ENCODE results near the gene PLA2G2C.

The PLA2G2C gene

DNA sequence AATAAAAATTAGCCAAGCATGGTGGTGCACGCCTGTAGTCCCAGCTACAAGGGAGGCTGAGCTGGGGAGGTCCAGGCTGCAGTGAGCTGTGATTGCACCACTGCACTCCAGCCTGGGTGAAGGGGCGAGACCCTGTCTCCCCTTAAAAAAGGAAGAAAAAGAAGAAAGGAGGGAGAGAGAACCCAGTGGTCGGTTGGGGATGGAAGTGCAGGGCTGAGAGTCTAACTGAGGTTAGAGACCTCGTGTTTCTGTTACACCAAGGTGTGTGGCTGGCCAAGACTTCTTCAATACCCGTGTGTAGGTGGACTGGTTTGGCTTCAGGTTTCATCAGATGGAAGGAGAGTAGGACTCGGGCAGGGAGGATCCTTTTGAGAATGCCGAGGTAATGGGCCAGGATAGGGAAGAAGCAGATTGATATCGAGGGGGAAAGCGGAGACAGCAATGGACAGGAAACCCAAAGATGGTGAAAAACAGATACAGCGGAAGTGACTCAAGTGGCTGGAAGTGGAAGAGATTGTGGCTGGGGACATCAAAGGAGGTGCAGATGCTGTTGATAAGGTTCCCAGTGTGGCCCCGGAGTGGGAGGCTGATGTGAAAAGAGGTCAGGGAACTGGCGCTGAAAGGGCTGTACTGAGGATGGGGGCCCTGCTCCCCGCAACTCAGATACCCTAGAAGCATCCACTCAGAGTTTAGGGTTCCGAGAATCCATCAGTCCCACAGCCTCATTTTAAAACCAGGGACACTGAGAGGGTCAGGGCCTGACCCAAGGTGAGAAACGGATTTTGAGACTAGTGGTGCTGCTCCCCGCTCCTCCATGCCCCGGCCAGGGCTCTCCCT, 1.1 kb downstream of the PLA2G2C start:
- in situ Hi-C loops (cut with MboI; ENCODE audit: low sequenced_read_pairs), result no loop called here

DNA sequence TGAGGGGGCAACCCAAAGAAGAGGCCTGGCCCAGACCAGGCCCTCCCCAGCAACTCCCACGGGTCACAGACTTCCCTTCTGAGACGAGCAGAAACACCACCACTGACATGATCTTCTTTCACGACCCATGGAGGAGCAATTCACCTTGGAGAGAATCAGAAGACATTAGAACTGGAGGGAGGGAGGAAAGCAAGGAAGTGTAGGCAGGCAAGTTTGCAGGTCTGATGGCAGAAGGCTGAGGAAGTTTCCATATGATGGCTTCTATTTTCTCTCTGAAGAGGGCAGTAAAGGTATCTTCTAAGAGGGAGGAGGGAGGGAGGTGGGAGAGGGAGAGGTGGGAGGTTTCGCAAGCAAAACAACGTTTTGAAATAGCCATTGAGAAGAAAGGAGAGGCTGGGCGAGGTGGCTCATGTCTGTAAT, 1.8 kb downstream of the PLA2G2C start:
- in situ Hi-C loops (cut with MboI; ENCODE audit: low sequenced_read_pairs), result no loop called here

DNA sequence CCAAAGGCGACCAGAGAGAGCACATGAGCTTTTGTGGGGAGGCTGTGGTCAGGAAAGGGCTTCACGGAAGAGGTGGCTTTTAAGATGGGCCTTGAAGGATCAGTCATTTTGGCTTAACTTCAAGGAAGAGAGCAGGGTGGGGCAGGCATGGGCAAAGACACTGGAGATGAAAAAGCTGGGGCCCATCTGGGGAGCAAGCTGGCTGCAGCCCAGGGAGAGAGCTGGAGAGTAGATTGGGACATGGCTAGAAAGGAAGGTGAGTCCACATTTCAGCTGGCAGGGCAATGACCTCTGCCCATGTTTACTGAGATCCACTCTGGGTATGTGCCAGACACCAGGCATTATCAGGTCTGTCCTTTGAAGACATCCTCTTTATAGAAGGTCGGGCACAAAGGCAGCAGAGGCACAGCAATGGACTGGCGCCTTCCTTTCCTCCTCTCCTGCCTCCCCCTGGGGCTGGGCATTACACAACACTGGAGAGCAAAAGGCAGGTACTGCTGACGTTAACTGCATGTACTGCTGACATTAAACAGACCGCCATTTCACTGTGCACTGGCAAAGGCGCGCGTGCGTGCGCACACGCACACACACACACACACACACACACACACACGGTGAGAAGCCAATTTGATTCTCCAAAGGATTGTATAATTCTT, 2.6 kb downstream of the PLA2G2C start:
- in situ Hi-C loops (cut with MboI; ENCODE audit: low sequenced_read_pairs), result no loop called here

- in situ Hi-C loops (cut with MboI; ENCODE audit: low sequenced_read_pairs), result no loop called here
Observed at GRCh38 chr1:20183035-20183434, 3.3 kb downstream of the PLA2G2C start.

GRCh38 chr1:20182415-20182814, 3.9 kb downstream of the PLA2G2C start:
- in situ Hi-C loops (cut with MboI; ENCODE audit: low sequenced_read_pairs), result no loop called here

DNA sequence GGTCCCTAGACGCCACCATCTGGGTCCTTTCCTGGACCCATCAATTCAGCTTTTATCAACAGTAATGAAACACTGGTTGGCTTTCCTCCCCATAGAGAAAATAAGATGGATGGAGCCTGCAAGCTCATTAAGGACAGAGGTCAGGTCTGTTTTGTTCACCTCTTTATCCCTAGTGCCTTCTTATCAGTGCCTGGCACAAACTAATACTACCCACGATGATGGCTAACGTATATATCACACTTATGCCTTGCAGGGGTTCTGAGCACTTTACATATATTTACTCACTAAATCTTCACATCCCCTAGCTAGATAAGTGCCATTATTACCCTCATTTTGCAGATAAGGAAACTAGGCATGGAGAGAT, 5.5 kb downstream of the PLA2G2C start:
- in situ Hi-C loops (cut with MboI; ENCODE audit: low sequenced_read_pairs), result no loop called here

GRCh38 chr1:20180129-20180843, 6.0 kb downstream of the PLA2G2C start:
- in situ Hi-C loops (cut with MboI; ENCODE audit: low sequenced_read_pairs), result no loop called here

DNA sequence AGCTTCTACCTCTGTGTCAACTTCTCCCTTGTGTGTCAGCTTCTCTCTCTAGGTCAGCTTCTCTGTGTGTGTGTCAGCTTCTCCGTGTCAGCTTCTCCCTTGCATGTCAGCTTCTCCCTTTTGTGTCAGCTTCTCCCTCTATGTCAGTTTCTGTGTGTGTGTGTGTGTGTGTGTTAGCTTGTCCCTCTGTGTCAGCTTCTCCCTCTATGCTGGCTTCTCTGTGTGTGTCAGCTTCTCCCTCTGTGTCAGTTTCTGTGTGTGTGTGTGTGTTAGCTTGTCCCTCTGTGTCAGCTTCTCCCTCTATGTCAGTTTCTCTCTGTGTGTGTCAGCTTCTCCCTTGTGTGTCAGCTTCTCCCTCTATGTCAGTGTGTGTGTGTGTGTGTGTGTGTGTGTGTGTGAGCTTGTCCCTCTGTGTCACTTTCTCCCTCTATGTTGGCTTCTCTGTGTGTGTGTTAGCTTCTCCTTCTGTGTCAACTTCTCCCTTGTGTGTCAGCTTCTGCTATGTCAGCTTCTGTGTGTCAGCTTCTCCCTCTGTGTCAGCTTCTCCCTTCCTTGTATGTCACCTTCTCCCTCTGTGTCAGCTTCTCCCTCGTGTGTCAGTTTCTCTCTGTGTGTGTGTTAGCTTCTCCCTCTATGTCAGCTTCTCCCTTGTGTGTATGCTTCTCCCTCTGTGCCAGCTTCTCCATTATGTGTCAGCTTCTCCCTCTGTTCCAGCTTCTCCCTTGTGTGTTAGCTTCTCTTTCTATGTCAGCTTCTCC, 6.8 kb downstream of the PLA2G2C start:
- in situ Hi-C loops (cut with MboI; ENCODE audit: low sequenced_read_pairs), result no loop called here

GRCh38 chr1:20178634-20179370, 7.5 kb downstream of the PLA2G2C start:
- in situ Hi-C loops (cut with MboI; ENCODE audit: low sequenced_read_pairs), result no loop called here

GRCh38 chr1:20174937-20175666, 11.2 kb downstream of the PLA2G2C start:
- in situ Hi-C loops (cut with MboI; ENCODE audit: low sequenced_read_pairs), result no loop called here

DNA sequence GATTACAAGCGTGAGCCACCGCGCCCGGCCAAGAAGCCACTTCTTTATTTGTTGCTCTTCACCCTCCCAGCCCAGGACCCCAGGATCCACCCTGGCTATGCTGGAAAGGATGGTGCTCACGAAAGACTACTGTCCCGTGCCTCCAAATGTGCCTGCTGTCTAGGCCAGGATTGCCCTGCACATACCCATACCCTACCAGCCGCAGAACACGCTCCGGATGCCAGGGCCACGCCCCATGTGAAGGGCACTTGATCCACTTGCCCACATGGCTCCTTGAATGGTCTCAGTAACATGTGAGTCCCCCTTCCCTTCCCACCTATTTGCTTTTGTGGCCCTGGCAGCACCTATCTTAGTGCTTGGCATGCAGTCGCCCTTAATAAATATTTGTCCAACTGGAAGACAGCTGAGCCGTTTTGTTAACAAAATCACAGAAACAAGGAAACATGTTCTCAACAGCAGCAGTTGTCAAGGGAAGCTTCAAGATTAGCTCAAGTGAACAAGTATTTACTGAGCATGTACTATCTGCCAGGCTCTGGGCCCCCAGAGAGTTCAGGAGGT, 14.2 kb downstream of the PLA2G2C start:
- in situ Hi-C loops (cut with MboI; ENCODE audit: low sequenced_read_pairs), result no loop called here

GRCh38 chr1:20169932-20170331, 16.4 kb downstream of the PLA2G2C start:
- in situ Hi-C loops (cut with MboI; ENCODE audit: low sequenced_read_pairs), result no loop called here

GRCh38 chr1:20168564-20169491, 17.5 kb downstream of the PLA2G2C start:
- in situ Hi-C loops (cut with MboI; ENCODE audit: low sequenced_read_pairs), result no loop called here

- in situ Hi-C loops (cut with MboI; ENCODE audit: low sequenced_read_pairs), result no loop called here
Observed at GRCh38 chr1:20167126-20167525, 19.2 kb downstream of the PLA2G2C start.

DNA sequence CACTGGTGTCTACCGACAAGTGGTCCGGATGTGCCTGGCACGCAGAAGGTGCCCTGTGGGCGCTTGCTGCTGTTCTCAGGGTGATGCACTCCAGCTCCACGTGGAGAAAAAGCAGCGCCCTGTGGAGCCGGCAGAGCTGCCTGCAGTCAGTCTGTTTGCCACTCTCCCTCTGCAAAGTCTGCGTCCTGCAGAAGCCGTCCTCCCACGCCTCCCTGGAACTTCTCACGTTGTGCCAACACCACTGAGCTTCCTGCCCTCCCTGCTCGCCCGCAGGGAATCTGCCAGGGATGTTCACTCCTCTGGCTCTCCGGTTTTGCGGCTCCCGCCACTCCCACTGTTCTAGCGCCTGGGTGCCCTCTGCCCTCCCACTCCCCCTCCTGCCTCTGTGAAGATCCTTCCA, 20.3 kb downstream of the PLA2G2C start:
- in situ Hi-C loops (cut with MboI; ENCODE audit: low sequenced_read_pairs), result no loop called here

GRCh38 chr1:20165522-20165951, 20.8 kb downstream of the PLA2G2C start:
- in situ Hi-C loops (cut with MboI; ENCODE audit: low sequenced_read_pairs), result no loop called here

GRCh38 chr1:20164694-20165202, 21.6 kb downstream of the PLA2G2C start:
- in situ Hi-C loops (cut with MboI; ENCODE audit: low sequenced_read_pairs), result no loop called here

DNA sequence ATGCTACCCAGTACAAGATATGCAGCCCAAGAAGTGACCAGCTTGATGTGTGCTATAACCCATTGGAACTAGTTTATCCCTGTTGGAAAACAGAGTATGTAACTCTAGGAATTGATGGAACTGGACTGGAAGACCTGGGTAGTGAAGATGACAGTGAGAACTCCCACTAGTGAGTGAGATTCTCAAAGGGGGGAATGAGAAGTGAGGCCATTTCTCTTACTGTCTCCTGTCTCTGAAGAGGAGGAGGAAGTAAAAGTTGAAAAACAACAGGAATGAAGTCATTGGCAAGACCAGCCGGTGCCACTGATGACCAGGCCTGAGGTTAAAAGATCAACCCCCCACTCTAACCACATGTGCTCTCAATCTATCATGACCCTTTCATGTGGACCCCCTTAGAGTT, 26.3 kb downstream of the PLA2G2C start:
- in situ Hi-C loops (cut with MboI; ENCODE audit: low sequenced_read_pairs), result no loop called here
